NCI-H1436 (cell line): ENCODE measurements around the gene USP17L28.
"Not testable (repeated sequence)": the region's sequence is repeated elsewhere in the genome, so short reads cannot be mapped to it uniquely, and the experiment has no call there.

Experiments
- DNase-seq: peaks from one replicate; lab custom pipeline; 2025; lab: John Stamatoyannopoulos, UW

USP17L28 gene, protein sequence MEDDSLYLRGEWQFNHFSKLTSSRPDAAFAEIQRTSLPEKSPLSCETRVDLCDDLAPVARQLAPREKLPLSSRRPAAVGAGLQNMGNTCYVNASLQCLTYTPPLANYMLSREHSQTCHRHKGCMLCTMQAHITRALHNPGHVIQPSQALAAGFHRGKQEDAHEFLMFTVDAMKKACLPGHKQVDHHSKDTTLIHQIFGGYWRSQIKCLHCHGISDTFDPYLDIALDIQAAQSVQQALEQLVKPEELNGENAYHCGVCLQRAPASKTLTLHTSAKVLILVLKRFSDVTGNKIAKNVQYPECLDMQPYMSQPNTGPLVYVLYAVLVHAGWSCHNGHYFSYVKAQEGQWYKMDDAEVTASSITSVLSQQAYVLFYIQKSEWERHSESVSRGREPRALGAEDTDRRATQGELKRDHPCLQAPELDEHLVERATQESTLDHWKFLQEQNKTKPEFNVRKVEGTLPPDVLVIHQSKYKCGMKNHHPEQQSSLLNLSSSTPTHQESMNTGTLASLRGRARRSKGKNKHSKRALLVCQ

DNA sequence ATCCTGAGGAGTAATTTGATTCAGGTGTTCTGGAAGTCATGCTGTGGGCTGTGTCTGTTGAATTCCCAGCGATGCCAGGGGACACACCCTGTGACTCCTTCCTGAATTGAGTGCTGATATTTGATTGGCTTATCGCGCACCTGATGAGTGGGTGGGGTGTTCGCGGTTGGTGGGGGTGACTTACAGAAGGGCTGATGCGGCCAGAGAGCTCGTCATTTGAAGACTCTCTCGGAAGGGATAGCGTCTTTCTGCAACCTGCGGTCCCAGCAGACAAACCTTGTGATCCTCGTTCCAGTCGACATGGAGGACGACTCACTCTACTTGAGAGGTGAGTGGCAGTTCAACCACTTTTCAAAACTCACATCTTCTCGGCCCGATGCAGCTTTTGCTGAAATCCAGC, at the start of gene USP17L28:
TSS of gene USP17L28 (plus strand) at position 301 of the 400 bp plus-strand sequence. CDS start at position 301, 0 bp downstream.
- not testable (repeated sequence) for DNase-seq

DNA sequence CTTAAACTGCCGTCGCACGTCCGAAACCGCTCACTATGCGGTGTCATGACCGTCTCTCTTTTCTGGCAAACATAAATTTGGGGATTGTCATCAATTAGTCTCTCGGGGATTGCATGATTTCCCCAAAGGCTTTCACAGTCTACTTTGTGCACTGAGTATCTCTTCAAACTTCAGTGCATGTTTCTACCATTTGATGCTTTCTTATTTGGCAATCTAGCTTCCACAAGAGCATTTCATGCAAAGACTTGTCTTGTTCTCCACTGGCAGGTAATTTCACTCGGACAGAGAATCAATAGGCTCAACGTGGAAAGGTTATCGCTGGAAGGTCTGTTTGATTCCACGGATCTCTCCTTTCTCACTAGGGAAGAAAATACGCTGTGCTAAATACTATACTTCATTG, 24.5 kb upstream of the USP17L28 start:
- not testable (repeated sequence) for DNase-seq

DNA sequence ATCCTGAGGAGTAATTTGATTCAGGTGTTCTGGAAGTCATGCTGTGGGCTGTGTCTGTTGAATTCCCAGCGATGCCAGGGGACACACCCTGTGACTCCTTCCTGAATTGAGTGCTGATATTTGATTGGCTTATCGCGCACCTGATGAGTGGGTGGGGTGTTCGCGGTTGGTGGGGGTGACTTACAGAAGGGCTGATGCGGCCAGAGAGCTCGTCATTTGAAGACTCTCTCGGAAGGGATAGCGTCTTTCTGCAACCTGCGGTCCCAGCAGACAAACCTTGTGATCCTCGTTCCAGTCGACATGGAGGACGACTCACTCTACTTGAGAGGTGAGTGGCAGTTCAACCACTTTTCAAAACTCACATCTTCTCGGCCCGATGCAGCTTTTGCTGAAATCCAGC, 23.8 kb upstream of the USP17L28 start, which contains the start of gene USP17L24:
TSS of gene USP17L24 (plus strand) at position 301 of the 400 bp plus-strand sequence. CDS start at position 301, 0 bp downstream.
- not testable (repeated sequence) for DNase-seq

DNA sequence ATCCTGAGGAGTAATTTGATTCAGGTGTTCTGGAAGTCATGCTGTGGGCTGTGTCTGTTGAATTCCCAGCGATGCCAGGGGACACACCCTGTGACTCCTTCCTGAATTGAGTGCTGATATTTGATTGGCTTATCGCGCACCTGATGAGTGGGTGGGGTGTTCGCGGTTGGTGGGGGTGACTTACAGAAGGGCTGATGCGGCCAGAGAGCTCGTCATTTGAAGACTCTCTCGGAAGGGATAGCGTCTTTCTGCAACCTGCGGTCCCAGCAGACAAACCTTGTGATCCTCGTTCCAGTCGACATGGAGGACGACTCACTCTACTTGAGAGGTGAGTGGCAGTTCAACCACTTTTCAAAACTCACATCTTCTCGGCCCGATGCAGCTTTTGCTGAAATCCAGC, 19.1 kb upstream of the USP17L28 start, which contains the start of gene USP17L25:
TSS of gene USP17L25 (plus strand) at position 301 of the 400 bp plus-strand sequence. CDS start at position 301, 0 bp downstream.
- not testable (repeated sequence) for DNase-seq

DNA sequence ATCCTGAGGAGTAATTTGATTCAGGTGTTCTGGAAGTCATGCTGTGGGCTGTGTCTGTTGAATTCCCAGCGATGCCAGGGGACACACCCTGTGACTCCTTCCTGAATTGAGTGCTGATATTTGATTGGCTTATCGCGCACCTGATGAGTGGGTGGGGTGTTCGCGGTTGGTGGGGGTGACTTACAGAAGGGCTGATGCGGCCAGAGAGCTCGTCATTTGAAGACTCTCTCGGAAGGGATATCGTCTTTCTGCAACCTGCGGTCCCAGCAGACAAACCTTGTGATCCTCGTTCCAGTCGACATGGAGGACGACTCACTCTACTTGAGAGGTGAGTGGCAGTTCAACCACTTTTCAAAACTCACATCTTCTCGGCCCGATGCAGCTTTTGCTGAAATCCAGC, 14.3 kb upstream of the USP17L28 start, which contains the start of gene USP17L26:
TSS of gene USP17L26 (plus strand) at position 301 of the 400 bp plus-strand sequence. CDS start at position 301, 0 bp downstream.
- DNase-seq = not testable (repeated sequence)

DNA sequence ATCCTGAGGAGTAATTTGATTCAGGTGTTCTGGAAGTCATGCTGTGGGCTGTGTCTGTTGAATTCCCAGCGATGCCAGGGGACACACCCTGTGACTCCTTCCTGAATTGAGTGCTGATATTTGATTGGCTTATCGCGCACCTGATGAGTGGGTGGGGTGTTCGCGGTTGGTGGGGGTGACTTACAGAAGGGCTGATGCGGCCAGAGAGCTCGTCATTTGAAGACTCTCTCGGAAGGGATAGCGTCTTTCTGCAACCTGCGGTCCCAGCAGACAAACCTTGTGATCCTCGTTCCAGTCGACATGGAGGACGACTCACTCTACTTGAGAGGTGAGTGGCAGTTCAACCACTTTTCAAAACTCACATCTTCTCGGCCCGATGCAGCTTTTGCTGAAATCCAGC, 9.6 kb upstream of the USP17L28 start, which contains the start of gene USP17L5:
TSS of gene USP17L5 (plus strand) at position 301 of the 400 bp plus-strand sequence. CDS start at position 301, 0 bp downstream.
- not testable (repeated sequence) for DNase-seq

DNA sequence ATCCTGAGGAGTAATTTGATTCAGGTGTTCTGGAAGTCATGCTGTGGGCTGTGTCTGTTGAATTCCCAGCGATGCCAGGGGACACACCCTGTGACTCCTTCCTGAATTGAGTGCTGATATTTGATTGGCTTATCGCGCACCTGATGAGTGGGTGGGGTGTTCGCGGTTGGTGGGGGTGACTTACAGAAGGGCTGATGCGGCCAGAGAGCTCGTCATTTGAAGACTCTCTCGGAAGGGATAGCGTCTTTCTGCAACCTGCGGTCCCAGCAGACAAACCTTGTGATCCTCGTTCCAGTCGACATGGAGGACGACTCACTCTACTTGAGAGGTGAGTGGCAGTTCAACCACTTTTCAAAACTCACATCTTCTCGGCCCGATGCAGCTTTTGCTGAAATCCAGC, 4.8 kb upstream of the USP17L28 start, which contains the start of gene USP17L27:
TSS of gene USP17L27 (plus strand) at position 301 of the 400 bp plus-strand sequence. CDS start at position 301, 0 bp downstream.
- not testable (repeated sequence) for DNase-seq

DNA sequence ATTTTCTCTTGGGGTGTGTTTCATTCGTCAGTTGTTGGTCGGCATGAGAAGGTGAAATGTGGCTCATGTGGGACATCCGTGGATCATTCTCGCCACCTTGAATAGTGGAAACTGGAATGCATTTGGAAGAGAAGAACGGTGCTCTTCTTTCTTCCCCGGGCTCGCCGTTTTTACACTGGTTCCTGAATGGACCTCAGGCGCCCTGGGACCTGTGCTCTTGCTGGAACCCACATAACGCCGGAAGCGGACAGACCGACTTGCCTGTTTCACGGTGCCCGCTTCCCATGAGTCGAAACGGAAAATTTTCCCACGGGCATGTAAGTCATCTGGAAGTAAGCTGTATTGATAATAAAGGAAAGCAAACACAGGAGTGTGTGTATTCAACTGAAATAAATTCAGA, 2.2 kb downstream of the USP17L28 start:
- not testable (repeated sequence) for DNase-seq

DNA sequence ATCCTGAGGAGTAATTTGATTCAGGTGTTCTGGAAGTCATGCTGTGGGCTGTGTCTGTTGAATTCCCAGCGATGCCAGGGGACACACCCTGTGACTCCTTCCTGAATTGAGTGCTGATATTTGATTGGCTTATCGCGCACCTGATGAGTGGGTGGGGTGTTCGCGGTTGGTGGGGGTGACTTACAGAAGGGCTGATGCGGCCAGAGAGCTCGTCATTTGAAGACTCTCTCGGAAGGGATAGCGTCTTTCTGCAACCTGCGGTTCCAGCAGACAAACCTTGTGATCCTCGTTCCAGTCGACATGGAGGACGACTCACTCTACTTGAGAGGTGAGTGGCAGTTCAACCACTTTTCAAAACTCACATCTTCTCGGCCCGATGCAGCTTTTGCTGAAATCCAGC, 4.6 kb downstream of the USP17L28 start, which contains the start of gene USP17L29:
TSS of gene USP17L29 (plus strand) at position 301 of the 400 bp plus-strand sequence. CDS start at position 301, 0 bp downstream.
- DNase-seq = not testable (repeated sequence)

DNA sequence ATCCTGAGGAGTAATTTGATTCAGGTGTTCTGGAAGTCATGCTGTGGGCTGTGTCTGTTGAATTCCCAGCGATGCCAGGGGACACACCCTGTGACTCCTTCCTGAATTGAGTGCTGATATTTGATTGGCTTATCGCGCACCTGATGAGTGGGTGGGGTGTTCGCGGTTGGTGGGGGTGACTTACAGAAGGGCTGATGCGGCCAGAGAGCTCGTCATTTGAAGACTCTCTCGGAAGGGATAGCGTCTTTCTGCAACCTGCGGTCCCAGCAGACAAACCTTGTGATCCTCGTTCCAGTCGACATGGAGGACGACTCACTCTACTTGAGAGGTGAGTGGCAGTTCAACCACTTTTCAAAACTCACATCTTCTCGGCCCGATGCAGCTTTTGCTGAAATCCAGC, 14.1 kb downstream of the USP17L28 start, which contains the start of gene USP17L30:
TSS of gene USP17L30 (plus strand) at position 301 of the 400 bp plus-strand sequence. CDS start at position 301, 0 bp downstream.
- not testable (repeated sequence) for DNase-seq

DNA sequence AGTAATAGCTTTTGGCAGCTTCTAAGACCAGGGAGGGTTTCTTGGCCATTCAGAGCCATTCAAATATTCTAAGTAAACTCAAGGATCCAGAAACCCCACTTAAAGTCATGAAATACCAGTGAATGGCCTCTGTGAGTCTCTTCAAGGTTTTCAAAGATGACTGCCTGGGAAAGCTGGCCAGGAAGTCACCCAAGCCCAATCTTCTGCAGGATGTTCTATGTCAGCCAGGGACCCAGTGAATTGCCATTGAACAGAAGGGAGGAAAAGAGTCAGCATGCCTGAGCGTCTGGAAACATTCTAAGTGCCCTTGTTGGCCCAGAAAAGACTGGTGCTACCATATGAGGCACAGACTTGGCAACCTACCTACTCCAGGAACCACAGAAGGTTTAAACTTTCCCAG, 31.2 kb downstream of the USP17L28 start:
- DNase-seq = not testable (repeated sequence)

DNA sequence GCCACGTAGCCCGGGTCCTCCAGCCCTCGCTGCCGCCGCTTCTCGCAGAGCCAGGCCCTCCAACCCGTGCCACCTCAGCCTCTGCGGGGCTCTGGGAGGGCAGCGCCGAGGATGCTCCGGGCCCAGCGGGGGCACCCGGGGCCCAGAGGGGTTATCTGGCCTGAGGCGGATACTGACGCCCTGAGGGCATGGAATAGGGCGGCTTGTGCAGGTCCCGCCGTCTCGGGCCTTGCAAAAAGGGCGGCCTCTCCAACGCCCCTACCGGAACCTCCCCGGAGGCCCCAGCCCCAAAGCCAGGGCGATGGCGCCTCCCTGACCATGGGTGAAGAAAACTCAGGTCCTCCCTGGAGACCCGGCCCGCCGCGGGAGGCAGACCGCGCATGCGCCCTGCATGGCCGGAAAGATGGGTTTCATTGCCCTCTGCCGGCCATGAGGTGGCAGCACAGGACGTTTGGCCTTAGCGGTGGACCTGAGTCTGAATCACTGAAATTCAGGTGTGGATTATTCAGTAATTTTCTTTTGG, 32.4 kb downstream of the USP17L28 start:
- not testable (repeated sequence) for DNase-seq

DNA sequence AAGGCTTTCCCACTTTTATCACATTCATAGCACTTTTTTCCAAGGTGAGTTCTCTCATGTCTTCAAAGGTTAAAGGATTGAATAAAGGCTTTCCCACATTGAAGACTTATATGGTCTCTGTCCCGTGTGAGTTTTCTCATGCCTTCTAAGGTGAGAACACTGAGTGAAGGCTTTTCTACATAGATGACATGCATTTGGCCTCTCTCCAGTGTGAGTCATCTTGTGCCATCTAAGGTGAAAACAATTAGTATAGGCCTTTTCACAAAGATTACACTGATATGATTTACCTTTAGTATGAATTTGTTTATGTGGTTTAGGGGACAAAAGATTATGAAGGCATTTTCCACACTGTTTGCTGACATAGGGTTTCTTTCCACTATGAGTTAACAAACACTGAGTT, 35.4 kb downstream of the USP17L28 start:
- no peak for DNase-seq

DNA sequence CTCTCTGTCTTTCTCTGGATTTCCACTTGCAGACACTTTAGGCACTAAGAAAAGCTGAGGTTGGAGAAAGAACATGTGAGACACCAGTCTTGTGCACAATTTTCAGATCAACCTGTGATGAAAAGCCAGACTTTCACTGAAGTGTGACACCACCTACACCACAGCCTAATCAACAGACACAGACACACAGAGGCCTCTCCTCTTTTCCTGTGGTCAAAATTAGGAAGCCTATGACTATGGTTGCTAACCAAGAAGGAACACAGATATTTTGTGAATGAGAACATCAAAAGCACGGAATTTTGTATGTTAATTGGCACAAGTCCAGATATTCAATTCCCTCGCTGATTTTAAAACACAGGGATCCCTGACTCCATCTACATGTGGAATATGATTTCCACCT, 40.3 kb downstream of the USP17L28 start:
- DNase-seq = not testable (repeated sequence)
